Retina (tissue), 1 donor: ENCODE measurements around the gene FOSB.
A peak's percentile ranks its signal among the peaks of the same experiment; 100 is the strongest.
"Not testable (repeated sequence)": the region's sequence is repeated elsewhere in the genome, so short reads cannot be mapped to it uniquely, and the experiment has no call there.

Experiments used
- DNase-seq: peaks from one replicate; pipeline ENCODE4 v3.0.0-alpha.2; 2016

Gene FOSB

DNA sequence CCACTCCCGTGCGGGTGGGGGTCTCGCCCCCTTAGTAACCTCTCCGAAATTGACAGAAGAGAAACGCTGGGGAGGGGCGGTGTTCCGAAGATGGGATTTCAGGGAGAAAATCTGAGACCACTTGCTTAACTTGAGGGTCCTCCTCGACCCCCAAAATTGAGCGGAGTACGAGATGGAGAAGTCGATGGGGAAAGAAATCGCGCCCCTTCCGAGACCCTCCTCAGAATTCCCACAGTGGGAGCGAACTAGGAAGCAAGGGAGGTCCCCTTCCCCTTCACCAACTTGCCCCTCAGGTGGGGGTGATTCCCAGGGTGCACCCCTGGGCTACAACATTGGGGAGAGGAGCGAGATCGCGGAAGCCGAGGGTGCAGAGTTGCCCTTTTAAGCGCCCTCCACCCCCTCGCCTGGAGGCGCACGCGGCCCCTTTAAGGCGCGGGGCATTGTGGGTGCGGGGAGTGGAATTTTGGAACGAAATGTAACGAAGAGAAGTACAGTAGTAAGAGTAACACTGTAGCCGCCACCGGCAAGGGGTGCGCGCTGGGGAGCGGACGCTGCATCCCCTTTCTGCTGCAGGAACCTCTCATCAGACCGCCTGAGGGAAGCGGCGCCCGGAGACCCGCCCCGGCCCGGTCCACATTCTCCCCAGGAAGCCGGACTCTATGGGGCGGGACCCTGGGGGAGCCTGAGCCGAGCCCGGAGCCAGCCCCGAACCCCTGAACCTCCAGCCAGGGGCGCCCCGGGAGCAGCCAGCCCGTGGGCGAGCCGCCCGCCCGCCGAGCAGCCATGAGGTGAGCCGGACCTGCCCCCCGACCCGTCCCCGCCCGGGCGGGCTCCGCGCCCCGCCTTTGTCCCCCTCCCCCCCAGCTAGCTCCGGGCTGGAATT lies 39.4 kb downstream of the FOSB start, which contains the start of gene VASP:
TSS of gene VASP (plus strand) at position 491 of the 883 bp plus-strand sequence. CDS start at position 784, 293 bp downstream.
- peak; percentile 91 for DNase-seq

DNA sequence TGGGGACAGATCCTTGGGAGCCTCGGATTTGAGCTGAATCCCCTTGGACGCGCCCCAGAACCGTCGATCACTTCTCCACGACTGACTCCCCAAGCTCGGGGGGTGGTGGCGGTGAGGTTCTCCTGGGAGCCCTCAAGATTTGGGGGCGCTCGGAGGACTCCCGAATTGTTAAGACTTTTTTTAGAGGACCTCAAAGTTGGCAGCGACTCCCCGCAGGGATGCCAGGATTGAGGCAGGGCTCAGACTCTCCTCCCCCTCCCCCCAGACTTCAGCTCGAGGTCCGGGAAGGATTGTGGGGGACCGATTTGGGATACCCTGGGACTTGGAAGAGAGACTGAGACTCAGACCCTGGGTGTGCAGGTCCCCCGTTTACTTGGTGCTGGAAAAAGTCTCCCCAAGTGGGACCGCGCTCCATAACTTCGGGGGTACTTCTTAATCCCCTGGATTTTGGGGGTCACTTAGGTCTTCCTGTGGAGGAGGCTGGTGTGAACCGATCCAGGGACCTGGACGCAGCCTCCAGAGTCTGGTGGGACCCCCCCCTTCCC lies 40.1 kb downstream of the FOSB start:
- peak; percentile 28 for DNase-seq

DNA sequence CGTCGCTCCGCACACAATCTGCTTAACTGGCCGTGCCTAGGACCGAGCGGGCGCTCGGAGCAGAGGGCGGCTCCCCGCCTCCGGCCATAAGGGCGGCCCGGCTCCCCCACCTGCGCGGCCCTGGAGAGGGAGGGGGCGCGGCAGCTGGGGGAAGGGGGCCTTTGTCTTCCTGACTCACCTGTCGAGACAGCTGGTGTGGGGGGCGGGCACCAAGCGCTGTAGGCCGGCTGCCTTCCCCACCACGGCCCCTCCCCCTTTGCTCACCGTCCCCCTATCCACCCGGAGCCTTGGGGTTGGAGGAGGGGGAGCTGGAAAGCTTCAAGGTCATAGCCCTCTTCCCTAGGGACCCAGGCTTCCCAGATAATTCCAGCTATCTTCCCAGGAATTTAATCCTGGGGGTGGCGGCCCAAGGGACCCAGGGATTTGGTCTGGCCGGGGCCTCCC lies 40.6 kb downstream of the FOSB start:
- no peak for DNase-seq

DNA sequence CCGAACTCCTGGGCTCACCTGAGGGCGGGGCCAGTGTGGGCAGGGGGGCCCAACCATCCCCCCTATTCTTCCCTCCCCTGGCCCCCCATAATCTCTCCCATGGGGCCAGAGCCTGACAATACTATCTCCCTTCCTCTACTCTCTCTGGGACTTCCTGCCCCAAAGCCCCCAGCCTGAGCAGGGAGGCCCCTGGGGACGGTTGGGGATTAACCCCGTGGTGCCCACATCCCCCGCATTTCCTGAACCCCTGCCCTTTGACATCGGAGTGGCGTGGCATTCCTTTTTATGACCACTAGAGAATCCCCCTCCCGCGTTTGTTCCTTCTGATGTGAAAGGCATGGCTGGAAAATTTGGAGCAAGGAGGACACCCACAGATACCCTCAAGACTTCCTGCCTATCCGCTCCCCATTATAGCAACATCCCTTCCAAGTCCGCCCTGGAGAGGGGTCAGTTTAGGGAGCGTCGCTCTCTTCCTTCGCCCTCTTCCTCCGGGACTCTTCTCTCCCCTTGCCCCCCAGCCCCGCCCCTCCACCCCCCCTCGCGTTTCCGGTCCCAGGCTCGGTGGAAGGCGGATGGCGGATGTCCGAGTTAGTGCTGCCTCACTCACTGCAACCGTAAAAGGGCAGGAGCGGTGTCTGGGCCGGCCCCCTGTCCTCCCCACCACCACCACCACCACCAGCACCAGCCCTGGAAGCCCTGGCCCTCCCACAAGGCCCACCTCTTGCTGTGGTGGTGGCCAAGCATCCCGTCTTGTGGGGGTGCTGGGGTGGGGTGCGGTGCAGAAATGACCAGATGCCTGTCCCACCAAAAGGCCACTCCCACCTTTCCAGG lies 41.3 kb downstream of the FOSB start:
- DNase-seq: peak; percentile 38

DNA sequence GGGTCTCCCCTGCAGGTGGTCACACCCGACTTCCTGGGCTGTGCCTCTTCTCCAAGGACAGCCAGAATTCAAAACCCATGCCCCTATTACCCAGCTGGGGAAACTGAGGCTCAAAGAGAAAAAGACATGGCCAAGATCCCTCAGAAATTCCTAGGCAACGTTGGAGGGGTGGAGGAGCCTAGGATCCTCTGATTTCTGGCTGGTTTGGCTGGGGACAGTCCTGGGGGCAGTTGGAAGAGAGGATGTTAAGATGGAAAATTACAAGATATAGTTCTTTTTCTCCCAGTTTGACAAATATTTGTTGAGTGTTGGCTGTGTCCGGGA lies 41.9 kb downstream of the FOSB start:
- DNase-seq: no peak

DNA sequence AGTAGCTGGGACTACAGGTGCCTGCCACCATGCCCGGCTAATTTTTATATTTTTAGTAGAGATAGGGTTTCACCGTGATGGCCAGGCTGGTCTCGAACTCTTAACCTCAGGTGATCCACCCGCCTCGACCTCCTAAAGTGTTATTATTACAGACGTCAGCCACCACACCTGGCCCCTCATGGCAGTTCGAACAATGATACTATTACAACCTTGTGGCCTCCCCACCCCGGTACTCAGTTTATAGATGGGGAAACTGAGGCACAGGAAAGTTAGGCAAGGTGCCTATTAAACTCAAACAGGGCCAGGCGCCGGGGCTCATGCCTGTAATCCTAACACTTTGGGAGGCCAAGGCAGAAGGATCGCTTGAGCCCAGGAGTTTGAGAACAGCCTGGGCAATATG lies 42.6 kb downstream of the FOSB start:
- DNase-seq: not testable (repeated sequence)

DNA sequence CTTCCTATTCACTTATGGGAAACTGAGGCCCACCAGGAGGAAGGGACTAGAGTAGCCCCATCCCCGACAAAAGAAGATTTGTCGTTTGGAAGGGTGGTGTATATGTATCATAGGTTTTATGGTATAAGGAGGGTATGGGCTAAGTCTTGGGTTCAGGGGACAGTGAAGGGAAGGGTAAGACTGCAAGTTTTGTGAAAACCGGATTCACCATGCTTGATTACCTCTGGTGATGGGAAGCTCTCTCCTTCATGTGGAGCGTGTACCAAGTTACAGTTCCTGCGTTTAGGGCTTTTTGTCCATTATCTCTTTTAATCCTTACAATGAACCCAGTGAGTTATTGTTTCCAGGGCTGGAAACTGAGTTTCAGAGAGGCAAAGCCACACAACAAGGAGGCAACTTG lies 43.3 kb downstream of the FOSB start:
- no peak for DNase-seq

DNA sequence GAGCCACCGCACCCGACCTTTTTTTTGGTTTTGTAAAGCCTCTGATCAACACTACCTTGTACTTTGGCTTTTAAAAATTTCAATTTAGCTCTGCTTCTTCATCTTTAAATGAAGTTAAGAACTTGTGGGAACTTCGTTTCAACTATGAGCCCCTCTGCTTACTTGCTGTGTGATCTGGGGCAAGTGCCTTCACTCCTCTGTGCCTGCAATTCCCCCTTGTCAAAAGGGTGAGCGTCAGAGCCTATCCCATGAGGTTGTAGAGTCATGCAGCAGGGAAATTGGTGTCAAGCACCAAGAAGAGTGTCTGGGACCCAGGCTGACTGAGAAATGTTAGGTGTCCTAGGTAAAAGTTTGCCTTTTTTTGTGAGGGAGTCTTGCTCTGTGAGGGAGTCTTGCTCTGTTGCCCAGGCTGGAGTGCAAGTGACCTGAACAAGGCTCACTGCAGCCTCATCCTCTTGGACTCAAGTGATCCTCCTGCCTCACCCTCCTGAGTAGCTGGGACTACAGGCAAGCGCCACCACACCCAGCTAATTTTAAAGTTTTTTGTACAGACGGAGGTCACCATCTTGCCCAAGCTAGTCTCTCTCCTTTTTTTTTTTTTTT lies 45.2 kb downstream of the FOSB start:
- DNase-seq: no peak

DNA sequence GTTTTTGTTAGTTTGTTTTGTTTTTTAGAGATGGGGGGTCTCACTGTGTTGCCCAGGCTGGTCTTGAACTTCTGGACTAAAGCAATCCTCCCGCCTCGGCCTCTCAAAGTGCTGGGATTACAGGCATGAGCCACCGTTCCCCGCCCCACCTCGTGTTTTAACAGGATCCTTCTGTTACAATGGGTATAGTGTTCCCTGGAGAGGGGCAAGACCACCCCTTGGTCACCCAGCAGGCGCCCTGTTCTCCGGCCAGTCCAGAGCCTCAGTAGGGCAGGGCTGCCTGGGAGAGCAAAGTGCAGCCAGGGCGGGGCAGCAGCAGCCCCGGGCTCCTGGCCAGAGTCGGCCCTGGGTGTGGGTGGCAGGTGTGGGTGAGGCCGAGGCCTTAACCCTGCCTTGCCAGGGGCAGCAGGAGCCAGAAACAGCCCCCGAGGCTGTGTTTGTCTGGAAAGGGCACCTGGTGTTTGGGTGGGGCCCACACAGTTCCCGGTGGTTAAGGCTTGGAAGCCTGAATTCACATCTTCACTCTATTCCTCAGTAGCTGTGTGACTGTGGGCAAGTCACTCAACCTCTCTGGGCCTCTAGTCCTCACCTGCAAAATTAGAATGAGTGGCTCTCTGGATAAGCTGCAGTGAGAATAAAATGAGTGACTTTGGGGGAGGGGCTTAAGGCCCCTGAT lies 46.7 kb downstream of the FOSB start:
- no peak for DNase-seq

DNA sequence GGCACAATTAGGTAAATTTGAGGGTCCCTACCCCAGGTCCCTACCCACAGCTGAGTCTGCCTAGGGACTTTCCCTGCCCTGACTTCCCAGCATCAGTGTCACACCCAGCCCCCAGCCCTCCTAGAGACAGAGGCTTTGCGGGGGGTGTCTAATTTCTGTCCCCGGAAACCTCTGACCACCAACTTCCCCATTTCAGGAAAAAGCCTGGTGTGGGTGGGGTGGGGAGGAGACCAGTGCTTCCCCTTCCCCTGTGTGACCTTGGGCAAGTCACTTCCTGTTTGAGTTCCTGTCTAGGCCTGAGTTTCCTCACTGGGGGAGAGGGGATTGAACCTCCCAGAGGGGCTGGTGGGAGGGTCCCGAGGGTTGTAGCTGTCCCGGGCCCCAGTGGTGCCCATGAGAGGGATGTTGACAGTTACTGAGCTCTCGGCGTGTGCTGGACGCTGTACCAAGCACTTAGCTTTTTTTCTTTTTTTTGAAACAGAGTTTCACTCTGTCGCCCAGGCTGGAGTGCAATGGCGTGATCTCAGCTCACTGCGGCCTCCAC lies 47.4 kb downstream of the FOSB start:
- no peak for DNase-seq

DNA sequence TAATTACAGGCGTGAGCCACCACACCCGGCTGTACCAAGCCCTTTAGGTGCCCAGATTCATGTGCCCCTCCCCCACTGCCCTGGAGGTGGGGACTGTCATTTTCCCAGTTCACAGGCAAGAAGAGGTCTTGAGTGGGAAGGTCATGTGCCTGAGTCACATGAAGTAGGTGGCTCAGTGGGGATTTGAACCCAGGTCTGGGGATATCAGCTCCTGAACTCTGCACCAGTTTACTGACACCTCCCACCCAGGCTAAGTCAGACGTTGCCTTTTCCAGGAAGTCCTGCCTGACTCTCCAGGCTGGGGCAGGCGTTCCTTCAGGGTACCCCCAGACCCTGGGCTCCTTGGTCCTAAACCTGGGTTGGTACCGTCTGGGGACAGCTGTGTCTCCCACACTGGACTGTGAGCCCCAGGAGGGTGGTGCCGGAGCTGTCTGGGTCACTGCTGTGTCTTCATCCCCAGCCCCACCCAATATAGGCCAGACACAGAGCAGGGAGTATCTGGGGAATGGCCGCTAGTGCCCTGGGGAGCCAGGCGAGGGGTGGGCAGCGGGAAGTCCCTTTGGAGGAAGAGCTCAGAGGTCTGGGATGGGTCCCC lies 48.1 kb downstream of the FOSB start:
- DNase-seq: no peak

DNA sequence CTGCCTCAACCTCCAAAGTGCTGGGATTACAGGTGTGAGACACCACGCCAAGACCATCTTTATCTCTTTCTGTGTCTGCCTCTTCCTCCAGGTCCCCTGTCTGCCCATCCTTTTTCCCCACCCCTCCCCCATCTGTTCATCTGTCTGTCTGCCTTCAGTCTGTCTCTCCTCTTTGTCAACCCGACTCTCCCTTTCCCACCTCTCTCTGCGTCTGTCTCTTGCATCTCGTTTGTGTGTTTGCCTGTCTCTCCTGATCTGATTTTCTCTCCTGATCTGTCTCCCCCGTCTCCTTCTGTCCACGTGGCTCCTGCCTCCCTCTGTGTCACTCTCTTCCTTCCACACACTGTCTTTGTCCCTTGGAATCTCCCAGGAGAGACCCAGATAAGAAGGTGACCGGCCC lies 49.4 kb downstream of the FOSB start:
- no peak for DNase-seq

DNA sequence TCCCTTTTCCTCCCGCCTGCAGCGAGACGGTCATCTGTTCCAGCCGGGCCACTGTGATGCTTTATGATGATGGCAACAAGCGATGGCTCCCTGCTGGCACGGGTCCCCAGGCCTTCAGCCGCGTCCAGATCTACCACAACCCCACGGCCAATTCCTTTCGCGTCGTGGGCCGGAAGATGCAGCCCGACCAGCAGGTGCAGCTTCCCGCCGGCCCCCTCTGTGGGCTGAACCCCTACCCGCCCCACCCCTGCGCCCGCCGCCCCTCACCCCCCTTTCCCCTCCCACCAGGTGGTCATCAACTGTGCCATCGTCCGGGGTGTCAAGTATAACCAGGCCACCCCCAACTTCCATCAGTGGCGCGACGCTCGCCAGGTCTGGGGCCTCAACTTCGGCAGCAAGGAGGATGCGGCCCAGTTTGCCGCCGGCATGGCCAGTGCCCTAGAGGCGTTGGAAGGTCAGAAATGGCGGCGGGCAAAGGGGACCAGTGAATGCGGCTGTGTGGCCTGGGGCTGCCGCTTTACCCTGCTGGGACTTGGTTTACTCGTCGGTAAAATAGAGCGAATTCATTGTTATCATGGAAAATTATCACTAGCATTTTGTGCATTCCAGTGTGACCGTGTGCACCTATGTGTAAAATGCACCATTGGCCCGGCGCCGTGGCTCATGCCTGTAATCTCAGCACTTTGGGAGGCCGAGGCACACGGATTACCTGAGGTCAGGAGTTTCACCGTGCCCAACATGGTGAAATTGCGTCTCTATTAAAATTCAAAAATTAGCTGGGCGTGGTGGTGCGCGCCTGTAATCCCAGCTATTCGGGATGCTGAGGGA lies 50.1 kb downstream of the FOSB start:
- no peak for DNase-seq

DNA sequence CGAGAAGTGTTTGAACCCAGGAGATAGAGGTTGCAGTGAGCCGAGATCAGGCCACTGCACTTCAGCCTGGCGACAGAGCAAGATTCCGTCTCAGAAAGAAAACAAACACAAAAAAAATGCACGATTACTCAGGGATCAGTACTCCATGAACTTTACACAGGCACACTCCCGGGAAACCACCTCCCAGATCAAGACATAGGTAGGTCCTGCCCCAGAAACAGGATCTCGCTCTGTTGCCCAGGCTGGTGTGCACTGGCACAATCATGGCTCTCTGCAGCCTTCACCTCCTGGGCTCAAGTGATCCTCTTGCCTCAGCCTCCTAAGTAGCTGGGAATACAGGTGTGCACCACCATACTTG lies 50.7 kb downstream of the FOSB start:
- DNase-seq: no peak

DNA sequence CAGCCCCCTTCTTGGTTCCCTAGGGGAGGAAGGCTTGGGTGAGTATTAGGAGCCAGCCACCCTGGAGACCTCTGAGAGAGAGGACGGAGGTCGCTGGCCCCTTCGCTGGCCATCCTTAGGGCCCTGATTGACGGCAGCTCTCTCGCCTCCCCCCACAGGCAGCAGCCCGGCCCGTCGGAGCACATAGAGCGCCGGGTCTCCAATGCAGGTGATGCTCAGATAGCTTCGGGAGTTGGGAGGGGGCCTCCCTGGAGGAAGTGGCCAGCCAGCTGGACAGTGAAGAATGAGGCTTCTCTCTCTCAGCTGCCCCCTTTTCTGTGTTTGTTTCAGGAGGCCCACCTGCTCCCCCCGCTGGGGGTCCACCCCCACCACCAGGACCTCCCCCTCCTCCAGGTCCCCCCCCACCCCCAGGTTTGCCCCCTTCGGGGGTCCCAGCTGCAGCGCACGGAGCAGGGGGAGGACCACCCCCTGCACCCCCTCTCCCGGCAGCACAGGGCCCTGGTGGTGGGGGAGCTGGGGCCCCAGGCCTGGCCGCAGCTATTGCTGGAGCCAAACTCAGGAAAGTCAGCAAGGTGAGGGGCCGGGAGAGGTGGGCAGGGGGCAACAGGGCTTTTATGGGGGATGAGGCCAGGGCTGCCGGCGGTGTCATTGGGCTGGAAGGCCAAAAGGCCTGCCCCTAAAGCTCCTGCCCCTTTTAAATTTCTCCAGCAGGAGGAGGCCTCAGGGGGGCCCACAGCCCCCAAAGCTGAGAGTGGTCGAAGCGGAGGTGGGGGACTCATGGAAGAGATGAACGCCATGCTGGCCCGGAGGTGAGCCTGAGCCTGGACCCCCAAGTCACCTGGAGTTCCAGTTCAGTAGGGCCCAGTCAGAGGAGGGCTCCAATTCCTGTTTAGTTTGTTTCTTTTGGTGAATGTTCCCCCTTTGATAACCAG lies 54.5 kb downstream of the FOSB start:
- no peak for DNase-seq

DNA sequence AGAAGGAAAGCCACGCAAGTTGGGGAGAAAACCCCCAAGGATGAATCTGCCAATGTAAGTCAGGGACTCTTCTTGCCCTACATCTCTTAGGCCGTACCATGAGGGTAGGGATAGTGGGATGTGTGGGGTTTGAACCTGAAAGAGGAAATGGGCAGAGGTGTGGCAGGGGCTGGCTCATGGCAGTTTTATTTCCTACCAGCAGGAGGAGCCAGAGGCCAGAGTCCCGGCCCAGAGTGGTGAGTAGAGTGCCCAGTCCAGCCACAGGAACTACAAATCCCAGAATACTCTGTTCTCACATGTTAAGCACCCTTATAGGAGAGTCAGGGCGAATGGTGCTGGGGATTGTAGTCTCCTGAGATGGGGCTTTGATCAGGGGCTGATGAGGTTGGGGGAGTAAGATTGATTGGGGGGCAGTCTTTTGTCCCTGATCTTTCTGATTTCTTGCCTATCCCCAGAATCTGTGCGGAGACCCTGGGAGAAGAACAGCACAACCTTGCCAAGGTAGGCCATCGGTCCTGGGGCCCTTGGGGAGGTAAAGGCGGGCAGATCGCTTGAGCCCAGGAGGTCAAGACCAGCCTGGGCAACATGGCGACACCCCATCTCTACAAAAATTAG lies 56.0 kb downstream of the FOSB start:
- DNase-seq: peak; percentile 88

DNA sequence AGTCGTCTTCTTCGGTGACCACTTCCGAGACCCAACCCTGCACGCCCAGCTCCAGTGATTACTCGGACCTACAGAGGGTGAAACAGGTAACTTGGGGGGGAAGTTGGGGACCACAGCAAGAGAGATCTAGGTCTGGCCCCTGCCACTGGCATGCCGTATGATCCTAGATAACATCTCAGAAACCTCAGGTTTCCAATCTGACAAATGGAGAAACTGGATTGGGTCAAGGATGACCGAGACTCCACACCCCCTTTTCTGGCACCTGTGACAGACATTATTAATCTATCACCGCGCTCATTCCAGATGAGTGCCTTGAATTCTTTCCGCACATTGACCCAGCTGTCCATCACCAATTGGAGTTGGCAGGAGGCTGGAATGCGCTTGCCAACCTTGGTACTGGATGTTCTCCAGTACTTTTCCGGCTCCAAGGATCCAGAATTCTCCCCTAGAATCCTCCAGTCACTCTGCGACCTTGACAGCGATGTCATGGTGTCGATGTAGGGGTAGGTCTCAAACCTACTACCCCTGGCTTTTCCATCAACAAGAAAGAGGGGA lies 56.9 kb downstream of the FOSB start:
- DNase-seq: no peak
